Parathyroid adenoma (tissue), 2 donors: Measurements from ENCODE around the gene PIP4K2A.

Experiments
- H2AFZ ChIP-seq: fragments of 300-600 bp; sonication (generic); one replicate; pipeline ENCODE4 v1.7.0; 2017; ENCODE audit warnings: antibody characterized with exemption, mild to moderate bottlenecking
- H3K27ac ChIP-seq: fragments of 300-600 bp; sonication (generic); one replicate; pipeline ENCODE4 v1.7.0; 2017
- H3K27me3 ChIP-seq: fragments of 300-600 bp; sonication (generic); one replicate; pipeline ENCODE4 v1.7.0; 2017; ENCODE audit warnings: low read length; ENCODE audit not compliant: control insufficient read depth, insufficient read depth
- H3K36me3 ChIP-seq: fragments of 300-600 bp; sonication (generic); one replicate; pipeline ENCODE4 v1.7.0; 2017; ENCODE audit warnings: low read length; ENCODE audit not compliant: control insufficient read depth, insufficient read depth
- H3K4me1 ChIP-seq: fragments of 300-600 bp; sonication (generic); one replicate; pipeline ENCODE4 v1.7.0; 2017; ENCODE audit warnings: control low read depth
- H3K4me2 ChIP-seq: fragments of 300-600 bp; sonication (generic); one replicate; pipeline ENCODE4 v1.7.0; 2017; ENCODE audit warnings: low read length
- H3K4me3 ChIP-seq: fragments of 300-600 bp; sonication (generic); one replicate; pipeline ENCODE4 v1.7.0; 2017; ENCODE audit warnings: low read depth, low read length
- H3K79me2 ChIP-seq: fragments of 300-600 bp; sonication (generic); one replicate; pipeline ENCODE4 v1.7.0; 2017; ENCODE audit warnings: control low read depth
- H3K9ac ChIP-seq: fragments of 300-600 bp; sonication (generic); one replicate; pipeline ENCODE4 v1.7.0; 2017; ENCODE audit warnings: mild to moderate bottlenecking
- H3K9me3 ChIP-seq: fragments of 300-600 bp; sonication (generic); one replicate; pipeline ENCODE4 v1.7.0; 2017; ENCODE audit warnings: low read length; ENCODE audit not compliant: control insufficient read depth
- CTCF ChIP-seq: fragments of 300-600 bp; sonication (generic); IDR thresholded peaks from one replicate; pipeline ENCODE4 v1.7.0; 2017; ENCODE audit warnings: antibody characterized with exemption, mild to moderate bottlenecking
- donor health status: primary hyperparathyroidism.

The PIP4K2A gene

GRCh38 chr10:22505911-22506685 lies 208.3 kb downstream of the PIP4K2A start:
- H3K79me2 ChIP-seq: no peaks in the 10 kb centered on the region
- H3K4me1 ChIP-seq: no peaks in the 10 kb centered on the region
- H3K36me3 ChIP-seq: no peaks in the 10 kb centered on the region
- no peak overlapping the region for H3K4me3 ChIP-seq
- H3K27ac ChIP-seq: no peak overlapping the region
- H3K9me3 ChIP-seq: no peaks in the 10 kb centered on the region
- H3K27me3 ChIP-seq: no peaks in the 10 kb centered on the region
- H3K4me2 ChIP-seq: no peak overlapping the region
- H3K9ac ChIP-seq: no peak overlapping the region
- no peak overlapping the region for H2AFZ ChIP-seq
- TF ChIP-seq CTCF: no peak

GRCh38 chr10:22504766-22505165 lies 209.6 kb downstream of the PIP4K2A start:
- no peak for TF ChIP-seq CTCF
- Histone ChIP-seq H3K27ac (no peak overlapping the region), H3K4me3 (no peak overlapping the region), H3K79me2 (no peaks in the 10 kb centered on the region), H3K4me2 (no peak overlapping the region), H3K9ac (no peak overlapping the region), H3K27me3 (no peaks in the 10 kb centered on the region), H2AFZ (no peak overlapping the region), H3K4me1 (no peaks in the 10 kb centered on the region), H3K36me3 (no peaks in the 10 kb centered on the region), H3K9me3 (no peaks in the 10 kb centered on the region)

- no peak overlapping the region for H3K4me3 ChIP-seq
- H3K79me2 ChIP-seq: no peaks in the 10 kb centered on the region
- TF ChIP-seq CTCF: no peak
- H3K27ac ChIP-seq: no peak overlapping the region
- no peak overlapping the region for H2AFZ ChIP-seq
- H3K9me3 ChIP-seq: no peaks in the 10 kb centered on the region
- H3K4me1 ChIP-seq: no peaks in the 10 kb centered on the region
- no peak overlapping the region for H3K4me2 ChIP-seq
- H3K36me3 ChIP-seq: no peaks in the 10 kb centered on the region
- no peaks in the 10 kb centered on the region for H3K27me3 ChIP-seq
- H3K9ac ChIP-seq: no peak overlapping the region
Observed at GRCh38 chr10:22503315-22504088, 210.9 kb downstream of the PIP4K2A start.

GRCh38 chr10:22501863-22502262 lies 212.5 kb downstream of the PIP4K2A start:
- Histone ChIP-seq H3K27ac (no peak overlapping the region), H3K79me2 (no peaks in the 10 kb centered on the region), H3K4me3 (no peak overlapping the region), H3K4me1 (no peaks in the 10 kb centered on the region), H3K9ac (no peak overlapping the region), H2AFZ (no peak overlapping the region), H3K27me3 (no peaks in the 10 kb centered on the region), H3K4me2 (no peak overlapping the region), H3K36me3 (no peaks in the 10 kb centered on the region), H3K9me3 (no peaks in the 10 kb centered on the region)
- no peak for TF ChIP-seq CTCF
